Measurements from ENCODE around the gene EVI2B.

Gene EVI2B

DNA sequence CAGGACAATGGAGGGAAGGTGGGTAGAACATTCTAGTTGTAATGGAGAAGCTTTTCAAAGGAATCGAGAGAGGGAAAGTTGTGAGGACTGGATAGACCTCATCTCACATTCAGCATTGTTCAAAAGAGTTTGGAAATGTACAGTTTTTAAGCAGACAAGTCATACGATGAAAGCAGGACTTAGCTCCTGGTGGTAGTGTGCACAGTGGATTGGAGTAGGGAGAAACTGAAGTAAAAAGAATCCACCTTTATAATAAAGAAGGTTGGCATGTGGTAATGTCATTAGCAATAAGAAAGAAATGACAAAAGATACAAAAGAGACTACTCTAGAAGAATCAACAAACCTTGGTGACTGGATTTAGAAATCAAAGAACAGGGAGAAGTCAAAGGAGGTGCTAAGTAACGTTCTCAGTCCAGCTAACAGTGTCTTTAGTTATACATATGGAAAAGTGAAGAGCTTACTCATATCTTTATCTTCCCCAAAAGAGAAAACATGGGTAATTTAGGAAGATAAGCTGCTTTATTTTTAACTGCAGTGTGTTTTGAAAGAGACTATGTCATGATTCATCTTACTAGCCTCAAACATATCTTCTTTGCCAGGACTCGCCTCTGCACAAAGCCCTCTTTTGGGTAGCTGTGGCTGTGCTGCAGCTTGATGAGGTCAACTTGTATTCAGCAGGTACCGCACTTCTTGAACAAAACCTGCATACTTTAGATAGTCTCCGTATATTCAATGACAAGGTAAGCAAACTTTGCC, 26.2 kb upstream of the EVI2B start:
- TF ChIP-seq, protein P1, sequence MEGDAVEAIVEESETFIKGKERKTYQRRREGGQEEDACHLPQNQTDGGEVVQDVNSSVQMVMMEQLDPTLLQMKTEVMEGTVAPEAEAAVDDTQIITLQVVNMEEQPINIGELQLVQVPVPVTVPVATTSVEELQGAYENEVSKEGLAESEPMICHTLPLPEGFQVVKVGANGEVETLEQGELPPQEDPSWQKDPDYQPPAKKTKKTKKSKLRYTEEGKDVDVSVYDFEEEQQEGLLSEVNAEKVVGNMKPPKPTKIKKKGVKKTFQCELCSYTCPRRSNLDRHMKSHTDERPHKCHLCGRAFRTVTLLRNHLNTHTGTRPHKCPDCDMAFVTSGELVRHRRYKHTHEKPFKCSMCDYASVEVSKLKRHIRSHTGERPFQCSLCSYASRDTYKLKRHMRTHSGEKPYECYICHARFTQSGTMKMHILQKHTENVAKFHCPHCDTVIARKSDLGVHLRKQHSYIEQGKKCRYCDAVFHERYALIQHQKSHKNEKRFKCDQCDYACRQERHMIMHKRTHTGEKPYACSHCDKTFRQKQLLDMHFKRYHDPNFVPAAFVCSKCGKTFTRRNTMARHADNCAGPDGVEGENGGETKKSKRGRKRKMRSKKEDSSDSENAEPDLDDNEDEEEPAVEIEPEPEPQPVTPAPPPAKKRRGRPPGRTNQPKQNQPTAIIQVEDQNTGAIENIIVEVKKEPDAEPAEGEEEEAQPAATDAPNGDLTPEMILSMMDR (IDR thresholded peaks at IDR 0.05; ENCODE audit: control insufficient read depth, extremely low read depth, insufficient read depth), result no peak
- H3K4me3 ChIP-seq (ENCODE audit: low read depth, low read length), result no peak overlapping the region
- DNase-seq (ENCODE audit: low read depth), result no peak

DNA sequence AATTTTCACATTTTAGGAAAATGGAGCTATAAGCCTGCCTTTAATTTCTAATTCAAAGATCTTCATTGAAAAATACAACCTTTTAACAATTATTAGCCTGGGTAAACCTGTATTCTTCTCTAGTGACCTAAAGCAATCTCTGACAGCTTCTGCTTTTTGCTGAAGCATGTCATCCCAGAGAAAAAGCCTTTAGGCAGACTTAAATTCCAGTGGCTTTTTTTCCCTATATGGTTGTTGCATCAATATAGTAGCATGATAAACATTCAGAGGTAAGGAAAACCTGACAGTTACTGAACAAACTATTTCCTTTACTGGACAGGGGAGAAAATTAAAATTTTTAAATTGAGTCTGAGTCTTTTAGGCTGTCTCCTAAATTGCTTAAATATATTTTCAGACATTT, 15.4 kb upstream of the EVI2B start:
- no peak overlapping the region for H3K4me3 ChIP-seq (ENCODE audit: low read depth, low read length)
- no peak for DNase-seq (ENCODE audit: low read depth)
- TF ChIP-seq, protein P1 (IDR thresholded peaks at IDR 0.05; ENCODE audit: control insufficient read depth, extremely low read depth, insufficient read depth), result no peak

DNA sequence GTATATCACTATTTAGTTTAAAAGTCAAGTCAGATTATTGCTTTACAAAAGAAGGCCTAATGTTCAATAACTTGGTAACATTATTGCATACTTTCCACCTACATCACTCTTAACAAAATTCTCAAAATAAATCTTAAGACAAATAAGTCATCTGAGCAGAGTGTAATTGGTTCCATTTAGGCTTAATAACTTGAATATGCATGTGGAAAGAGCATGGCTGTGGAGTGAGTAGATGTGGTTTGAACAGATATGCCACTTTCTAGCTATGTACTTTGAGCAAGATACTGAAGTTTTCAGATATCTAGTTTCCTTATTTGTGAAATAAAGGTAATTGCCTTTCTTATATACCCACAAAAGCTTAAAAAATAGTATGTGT, 14.3 kb upstream of the EVI2B start:
- DNase-seq (ENCODE audit: low read depth), result no peak
- H3K4me3 ChIP-seq (ENCODE audit: low read depth, low read length), result no peak overlapping the region
- TF ChIP-seq, protein P1 (IDR thresholded peaks at IDR 0.05; ENCODE audit: control insufficient read depth, extremely low read depth, insufficient read depth), result no peak

DNA sequence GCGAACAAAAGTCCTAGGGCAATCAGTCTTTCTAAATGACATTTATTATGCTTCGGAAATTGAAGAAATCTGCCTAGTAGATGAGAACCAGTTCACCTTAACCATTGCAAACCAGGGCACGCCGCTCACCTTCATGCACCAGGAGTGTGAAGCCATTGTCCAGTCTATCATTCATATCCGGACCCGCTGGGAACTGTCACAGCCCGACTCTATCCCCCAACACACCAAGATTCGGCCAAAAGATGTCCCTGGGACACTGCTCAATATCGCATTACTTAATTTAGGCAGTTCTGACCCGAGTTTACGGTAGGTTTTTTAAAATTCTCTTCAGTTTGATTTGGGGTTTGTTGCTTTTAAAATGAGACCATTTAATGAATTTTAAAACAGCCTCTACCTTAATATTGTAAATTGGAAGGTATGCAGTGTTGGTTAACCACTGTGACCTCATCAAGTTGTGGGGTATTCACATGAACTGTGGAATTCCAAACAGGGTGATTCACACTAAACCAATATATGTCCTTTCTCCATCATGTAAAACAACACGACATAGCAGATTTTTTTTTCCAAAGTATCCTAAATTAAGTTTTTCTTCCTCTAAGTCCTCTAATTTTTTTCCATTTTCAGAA, 13.8 kb upstream of the EVI2B start:
- DNase-seq (ENCODE audit: low read depth), result no peak
- H3K4me3 ChIP-seq (ENCODE audit: low read depth, low read length), result no peak overlapping the region
- TF ChIP-seq, protein P1 (IDR thresholded peaks at IDR 0.05; ENCODE audit: control insufficient read depth, extremely low read depth, insufficient read depth), result no peak

DNA sequence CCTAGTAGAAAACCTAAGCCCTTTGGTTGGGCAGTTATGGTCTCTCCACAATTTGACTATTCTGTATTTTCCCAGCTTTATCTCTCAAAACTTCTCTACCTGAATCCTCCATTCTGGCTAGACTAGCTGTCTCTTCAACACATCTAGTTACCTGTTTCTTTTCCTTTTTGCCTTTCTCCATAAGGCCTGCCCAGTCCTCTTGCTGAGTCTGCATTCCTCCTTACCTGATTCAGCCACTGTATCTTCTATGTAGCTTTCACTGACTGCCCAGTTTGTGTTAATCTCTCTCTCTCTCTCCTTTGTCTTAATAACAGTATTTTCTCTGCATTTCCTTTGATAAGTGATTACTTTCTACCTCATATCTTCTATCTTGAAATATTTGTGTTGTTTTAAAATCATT, 9.7 kb upstream of the EVI2B start:
- no peak overlapping the region for H3K4me3 ChIP-seq (ENCODE audit: low read depth, low read length)
- no peak for DNase-seq (ENCODE audit: low read depth)
- TF ChIP-seq, protein P1 (IDR thresholded peaks at IDR 0.05; ENCODE audit: control insufficient read depth, extremely low read depth, insufficient read depth), result no peak

DNA sequence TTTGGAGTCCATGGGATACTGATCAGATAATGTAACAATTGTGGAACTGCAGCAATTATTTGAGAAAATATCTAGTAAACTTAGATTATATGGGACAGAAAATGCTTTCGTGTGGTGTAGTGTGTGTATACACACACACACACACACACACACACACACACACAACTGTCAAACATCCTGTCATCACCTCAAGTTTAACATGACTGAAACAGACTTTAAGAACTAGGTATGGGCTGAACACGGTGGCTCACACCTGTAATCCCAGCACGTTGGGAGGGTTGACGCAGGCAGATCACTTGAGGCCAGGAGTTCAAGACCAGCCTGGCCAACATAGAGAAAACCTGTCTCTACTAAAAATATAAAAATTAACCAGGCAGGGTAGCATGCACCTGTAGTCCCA, 8.1 kb upstream of the EVI2B start:
- no peak overlapping the region for H3K4me3 ChIP-seq (ENCODE audit: low read depth, low read length)
- TF ChIP-seq, protein P1 (IDR thresholded peaks at IDR 0.05; ENCODE audit: control insufficient read depth, extremely low read depth, insufficient read depth), result no peak
- DNase-seq (ENCODE audit: low read depth), result no peak

All from LNCaP clone FGC (cell line).